ENCODE measurements around the gene LRFN2. TPM values are rescaled to one million over a fixed set of nuclear protein-coding genes. Genes with fewer than 3 reads are reported as not detected.

LRFN2 gene
- total and polyA plus RNA-seq, 2 experiments from 2014 or later = 0.29 to 2.5 TPM

DNA sequence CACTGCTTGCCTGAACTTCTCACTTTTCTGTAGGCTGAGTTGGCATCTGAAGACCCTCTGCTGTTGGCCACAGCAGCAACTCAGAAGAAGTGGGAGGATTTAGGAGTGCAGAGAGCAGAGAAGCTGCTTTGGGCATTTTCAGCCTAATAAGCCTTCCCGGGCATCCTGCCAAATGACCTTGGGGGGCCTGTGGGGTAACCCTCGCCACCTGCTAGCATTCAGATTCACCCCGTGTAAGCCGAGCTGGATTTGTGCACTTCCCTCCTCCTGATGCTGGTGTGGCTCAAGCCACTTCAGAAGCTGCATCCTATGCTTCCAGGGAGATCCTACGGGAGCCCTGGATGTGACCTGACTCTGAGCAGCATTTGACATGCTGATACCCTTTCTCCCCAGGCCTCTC lies 114.8 kb downstream of the LRFN2 start:
- Histone ChIP-seq H3K27me3 (ENCODE audit: insufficient read depth) (no peaks in the 10 kb centered on the region), H3K4me1 (ENCODE audit: insufficient read depth) (0 out of 2 replicates have a peak, but pooled peaks cover 6% of the 10 kb centered on the region), H4K20me1 (replicated peaks; ENCODE audit: insufficient read depth) (no peaks in the 10 kb centered on the region), H2AFZ (no peak overlapping the region), H3K36me3 (ENCODE audit: insufficient read depth) (no peaks in the 10 kb centered on the region), H3K4me2 (no peak overlapping the region), H3K4me3 (no peak overlapping the region), H3K79me2 (replicated peaks; ENCODE audit: insufficient read depth) (no peaks in the 10 kb centered on the region), H3K9me2 (ENCODE audit: insufficient read depth) (peaks cover 11% of the 10 kb centered on the region; the same call in 1 of the 2 replicates), H3F3A (replicated peaks; ENCODE audit: low read depth) (no peaks in the 10 kb centered on the region), H3K27ac (ENCODE audit: low read depth) (no peak overlapping the region)
- DNase-seq (ENCODE audit: low spot score) (no peak), ATAC-seq (peak; percentile 32)
- no peak overlapping the region for H3K4me3 Mint-ChIP-seq
- no peaks in the 10 kb centered on the region; the same call in 2 of the 3 replicates for H3K36me3 Mint-ChIP-seq (ENCODE audit: low read depth)
- H3K27me3 Mint-ChIP-seq (ENCODE audit: insufficient read depth, low read depth, poor library complexity) = peaks cover 30% of the 10 kb centered on the region
- H3K4me1 Mint-ChIP-seq = peaks cover 28% of the 10 kb centered on the region
- H3K9me3 Mint-ChIP-seq = no peaks in the 10 kb centered on the region
- TF ChIP-seq STAT1 (IDR thresholded peaks at IDR 0.05; ENCODE audit: unreplicated experiment) (no peak), ZNF114 (CRISPR knock-in tag; IDR thresholded peaks at IDR 0.05) (no peak), POLR2AphosphoS5 (IDR thresholded peaks at IDR 0.05; ENCODE audit: low read depth) (no peak), EZH2 (IDR thresholded peaks at IDR 0.05; ENCODE audit: low read depth, unreplicated experiment) (no peak), JUNB (IDR thresholded peaks at IDR 0.05; ENCODE audit: unreplicated experiment) (no peak), CREB1 (CRISPR knock-in tag; IDR thresholded peaks at IDR 0.05; ENCODE audit: low read depth) (no peak), EZH2phosphoT487 (IDR thresholded peaks at IDR 0.05; ENCODE audit: unreplicated experiment) (no peak), ZNF331 (CRISPR knock-in tag; IDR thresholded peaks at IDR 0.05; ENCODE audit: low read depth) (no peak), NANOG (IDR thresholded peaks at IDR 0.05; ENCODE audit: borderline replicate concordance) (no peak)
- TF ChIP-seq, protein P1, sequence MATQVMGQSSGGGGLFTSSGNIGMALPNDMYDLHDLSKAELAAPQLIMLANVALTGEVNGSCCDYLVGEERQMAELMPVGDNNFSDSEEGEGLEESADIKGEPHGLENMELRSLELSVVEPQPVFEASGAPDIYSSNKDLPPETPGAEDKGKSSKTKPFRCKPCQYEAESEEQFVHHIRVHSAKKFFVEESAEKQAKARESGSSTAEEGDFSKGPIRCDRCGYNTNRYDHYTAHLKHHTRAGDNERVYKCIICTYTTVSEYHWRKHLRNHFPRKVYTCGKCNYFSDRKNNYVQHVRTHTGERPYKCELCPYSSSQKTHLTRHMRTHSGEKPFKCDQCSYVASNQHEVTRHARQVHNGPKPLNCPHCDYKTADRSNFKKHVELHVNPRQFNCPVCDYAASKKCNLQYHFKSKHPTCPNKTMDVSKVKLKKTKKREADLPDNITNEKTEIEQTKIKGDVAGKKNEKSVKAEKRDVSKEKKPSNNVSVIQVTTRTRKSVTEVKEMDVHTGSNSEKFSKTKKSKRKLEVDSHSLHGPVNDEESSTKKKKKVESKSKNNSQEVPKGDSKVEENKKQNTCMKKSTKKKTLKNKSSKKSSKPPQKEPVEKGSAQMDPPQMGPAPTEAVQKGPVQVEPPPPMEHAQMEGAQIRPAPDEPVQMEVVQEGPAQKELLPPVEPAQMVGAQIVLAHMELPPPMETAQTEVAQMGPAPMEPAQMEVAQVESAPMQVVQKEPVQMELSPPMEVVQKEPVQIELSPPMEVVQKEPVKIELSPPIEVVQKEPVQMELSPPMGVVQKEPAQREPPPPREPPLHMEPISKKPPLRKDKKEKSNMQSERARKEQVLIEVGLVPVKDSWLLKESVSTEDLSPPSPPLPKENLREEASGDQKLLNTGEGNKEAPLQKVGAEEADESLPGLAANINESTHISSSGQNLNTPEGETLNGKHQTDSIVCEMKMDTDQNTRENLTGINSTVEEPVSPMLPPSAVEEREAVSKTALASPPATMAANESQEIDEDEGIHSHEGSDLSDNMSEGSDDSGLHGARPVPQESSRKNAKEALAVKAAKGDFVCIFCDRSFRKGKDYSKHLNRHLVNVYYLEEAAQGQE (IDR thresholded peaks at IDR 0.05; ENCODE audit: unreplicated experiment) = no peak
- TF ChIP-seq, protein P2, sequence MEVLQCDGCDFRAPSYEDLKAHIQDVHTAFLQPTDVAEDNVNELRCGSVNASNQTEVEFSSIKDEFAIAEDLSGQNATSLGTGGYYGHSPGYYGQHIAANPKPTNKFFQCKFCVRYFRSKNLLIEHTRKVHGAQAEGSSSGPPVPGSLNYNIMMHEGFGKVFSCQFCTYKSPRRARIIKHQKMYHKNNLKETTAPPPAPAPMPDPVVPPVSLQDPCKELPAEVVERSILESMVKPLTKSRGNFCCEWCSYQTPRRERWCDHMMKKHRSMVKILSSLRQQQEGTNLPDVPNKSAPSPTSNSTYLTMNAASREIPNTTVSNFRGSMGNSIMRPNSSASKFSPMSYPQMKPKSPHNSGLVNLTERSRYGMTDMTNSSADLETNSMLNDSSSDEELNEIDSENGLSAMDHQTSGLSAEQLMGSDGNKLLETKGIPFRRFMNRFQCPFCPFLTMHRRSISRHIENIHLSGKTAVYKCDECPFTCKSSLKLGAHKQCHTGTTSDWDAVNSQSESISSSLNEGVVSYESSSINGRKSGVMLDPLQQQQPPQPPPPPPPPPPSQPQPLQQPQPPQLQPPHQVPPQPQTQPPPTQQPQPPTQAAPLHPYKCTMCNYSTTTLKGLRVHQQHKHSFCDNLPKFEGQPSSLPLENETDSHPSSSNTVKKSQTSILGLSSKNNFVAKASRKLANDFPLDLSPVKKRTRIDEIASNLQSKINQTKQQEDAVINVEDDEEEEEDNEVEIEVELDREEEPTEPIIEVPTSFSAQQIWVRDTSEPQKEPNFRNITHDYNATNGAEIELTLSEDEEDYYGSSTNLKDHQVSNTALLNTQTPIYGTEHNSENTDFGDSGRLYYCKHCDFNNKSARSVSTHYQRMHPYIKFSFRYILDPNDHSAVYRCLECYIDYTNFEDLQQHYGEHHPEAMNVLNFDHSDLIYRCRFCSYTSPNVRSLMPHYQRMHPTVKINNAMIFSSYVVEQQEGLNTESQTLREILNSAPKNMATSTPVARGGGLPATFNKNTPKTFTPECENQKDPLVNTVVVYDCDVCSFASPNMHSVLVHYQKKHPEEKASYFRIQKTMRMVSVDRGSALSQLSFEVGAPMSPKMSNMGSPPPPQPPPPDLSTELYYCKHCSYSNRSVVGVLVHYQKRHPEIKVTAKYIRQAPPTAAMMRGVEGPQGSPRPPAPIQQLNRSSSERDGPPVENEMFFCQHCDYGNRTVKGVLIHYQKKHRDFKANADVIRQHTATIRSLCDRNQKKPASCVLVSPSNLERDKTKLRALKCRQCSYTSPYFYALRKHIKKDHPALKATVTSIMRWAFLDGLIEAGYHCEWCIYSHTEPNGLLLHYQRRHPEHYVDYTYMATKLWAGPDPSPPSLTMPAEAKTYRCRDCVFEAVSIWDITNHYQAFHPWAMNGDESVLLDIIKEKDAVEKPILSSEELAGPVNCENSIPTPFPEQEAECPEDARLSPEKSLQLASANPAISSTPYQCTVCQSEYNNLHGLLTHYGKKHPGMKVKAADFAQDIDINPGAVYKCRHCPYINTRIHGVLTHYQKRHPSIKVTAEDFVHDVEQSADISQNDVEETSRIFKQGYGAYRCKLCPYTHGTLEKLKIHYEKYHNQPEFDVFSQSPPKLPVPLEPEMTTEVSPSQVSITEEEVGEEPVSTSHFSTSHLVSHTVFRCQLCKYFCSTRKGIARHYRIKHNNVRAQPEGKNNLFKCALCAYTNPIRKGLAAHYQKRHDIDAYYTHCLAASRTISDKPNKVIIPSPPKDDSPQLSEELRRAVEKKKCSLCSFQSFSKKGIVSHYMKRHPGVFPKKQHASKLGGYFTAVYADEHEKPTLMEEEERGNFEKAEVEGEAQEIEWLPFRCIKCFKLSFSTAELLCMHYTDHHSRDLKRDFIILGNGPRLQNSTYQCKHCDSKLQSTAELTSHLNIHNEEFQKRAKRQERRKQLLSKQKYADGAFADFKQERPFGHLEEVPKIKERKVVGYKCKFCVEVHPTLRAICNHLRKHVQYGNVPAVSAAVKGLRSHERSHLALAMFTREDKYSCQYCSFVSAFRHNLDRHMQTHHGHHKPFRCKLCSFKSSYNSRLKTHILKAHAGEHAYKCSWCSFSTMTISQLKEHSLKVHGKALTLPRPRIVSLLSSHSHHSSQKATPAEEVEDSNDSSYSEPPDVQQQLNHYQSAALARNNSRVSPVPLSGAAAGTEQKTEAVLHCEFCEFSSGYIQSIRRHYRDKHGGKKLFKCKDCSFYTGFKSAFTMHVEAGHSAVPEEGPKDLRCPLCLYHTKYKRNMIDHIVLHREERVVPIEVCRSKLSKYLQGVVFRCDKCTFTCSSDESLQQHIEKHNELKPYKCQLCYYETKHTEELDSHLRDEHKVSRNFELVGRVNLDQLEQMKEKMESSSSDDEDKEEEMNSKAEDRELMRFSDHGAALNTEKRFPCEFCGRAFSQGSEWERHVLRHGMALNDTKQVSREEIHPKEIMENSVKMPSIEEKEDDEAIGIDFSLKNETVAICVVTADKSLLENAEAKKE (CRISPR knock-in tag; IDR thresholded peaks at IDR 0.05) = no peak
- TF ChIP-seq, protein P3, sequence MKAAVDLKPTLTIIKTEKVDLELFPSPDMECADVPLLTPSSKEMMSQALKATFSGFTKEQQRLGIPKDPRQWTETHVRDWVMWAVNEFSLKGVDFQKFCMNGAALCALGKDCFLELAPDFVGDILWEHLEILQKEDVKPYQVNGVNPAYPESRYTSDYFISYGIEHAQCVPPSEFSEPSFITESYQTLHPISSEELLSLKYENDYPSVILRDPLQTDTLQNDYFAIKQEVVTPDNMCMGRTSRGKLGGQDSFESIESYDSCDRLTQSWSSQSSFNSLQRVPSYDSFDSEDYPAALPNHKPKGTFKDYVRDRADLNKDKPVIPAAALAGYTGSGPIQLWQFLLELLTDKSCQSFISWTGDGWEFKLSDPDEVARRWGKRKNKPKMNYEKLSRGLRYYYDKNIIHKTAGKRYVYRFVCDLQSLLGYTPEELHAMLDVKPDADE (IDR thresholded peaks at IDR 0.05) = no peak
- TF ChIP-seq, protein P4, sequence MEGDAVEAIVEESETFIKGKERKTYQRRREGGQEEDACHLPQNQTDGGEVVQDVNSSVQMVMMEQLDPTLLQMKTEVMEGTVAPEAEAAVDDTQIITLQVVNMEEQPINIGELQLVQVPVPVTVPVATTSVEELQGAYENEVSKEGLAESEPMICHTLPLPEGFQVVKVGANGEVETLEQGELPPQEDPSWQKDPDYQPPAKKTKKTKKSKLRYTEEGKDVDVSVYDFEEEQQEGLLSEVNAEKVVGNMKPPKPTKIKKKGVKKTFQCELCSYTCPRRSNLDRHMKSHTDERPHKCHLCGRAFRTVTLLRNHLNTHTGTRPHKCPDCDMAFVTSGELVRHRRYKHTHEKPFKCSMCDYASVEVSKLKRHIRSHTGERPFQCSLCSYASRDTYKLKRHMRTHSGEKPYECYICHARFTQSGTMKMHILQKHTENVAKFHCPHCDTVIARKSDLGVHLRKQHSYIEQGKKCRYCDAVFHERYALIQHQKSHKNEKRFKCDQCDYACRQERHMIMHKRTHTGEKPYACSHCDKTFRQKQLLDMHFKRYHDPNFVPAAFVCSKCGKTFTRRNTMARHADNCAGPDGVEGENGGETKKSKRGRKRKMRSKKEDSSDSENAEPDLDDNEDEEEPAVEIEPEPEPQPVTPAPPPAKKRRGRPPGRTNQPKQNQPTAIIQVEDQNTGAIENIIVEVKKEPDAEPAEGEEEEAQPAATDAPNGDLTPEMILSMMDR (conservative IDR thresholded peaks at IDR 0.05; ENCODE audit: low read depth in 2 of 2) = no peak
- no peak overlapping the region for H3K27ac Mint-ChIP-seq

All from GM23338 (cell line).